Measurements from ENCODE around the gene NEU3.

GRCh38 chr11:75000975-75001354 lies 12.2 kb downstream of the NEU3 start:
- no peak for TF ChIP-seq EZH2 (IDR thresholded peaks at IDR 0.05; ENCODE audit: insufficient read depth, poor library complexity, severe bottlenecking)
- TF ChIP-seq EZH2phosphoT487 (IDR thresholded peaks at IDR 0.05; ENCODE audit: insufficient read depth, low read depth) = no peak
